ENCODE data around the gene DENND1B. TPM values are rescaled to one million over a fixed set of nuclear protein-coding genes. Genes with fewer than 3 reads are reported as not detected.
A peak's percentile ranks its signal among the peaks of the same experiment; 100 is the strongest.

The DENND1B gene
- total RNA-seq, 1 experiment from 2014 or later, result 12.7 TPM

GRCh38 chr1:197788741-197789739, 13.8 kb upstream of the DENND1B start:
- Histone ChIP-seq H3K27me3 (no peaks in the 10 kb centered on the region), H3K9me3 (no peaks in the 10 kb centered on the region), H3K4me3 (no peak overlapping the region), H3K36me3 (no peaks in the 10 kb centered on the region)
- DNase-seq, result no peak

GRCh38 chr1:197787623-197788536, 12.6 kb upstream of the DENND1B start:
- DNase-seq, result no peak
- Histone ChIP-seq H3K4me3 (no peak overlapping the region), H3K9me3 (no peaks in the 10 kb centered on the region), H3K27me3 (no peaks in the 10 kb centered on the region), H3K36me3 (no peaks in the 10 kb centered on the region)

GRCh38 chr1:197787056-197787455, 11.8 kb upstream of the DENND1B start:
- no peaks in the 10 kb centered on the region for H3K36me3 ChIP-seq
- DNase-seq, result peak; percentile 63
- no peaks in the 10 kb centered on the region for H3K9me3 ChIP-seq
- no peak overlapping the region for H3K4me3 ChIP-seq
- H3K27me3 ChIP-seq, result no peaks in the 10 kb centered on the region

GRCh38 chr1:197786280-197786679, 11.0 kb upstream of the DENND1B start:
- no peak overlapping the region for H3K4me3 ChIP-seq
- H3K36me3 ChIP-seq, result no peaks in the 10 kb centered on the region
- no peak for DNase-seq
- no peaks in the 10 kb centered on the region for H3K27me3 ChIP-seq
- H3K9me3 ChIP-seq, result no peaks in the 10 kb centered on the region

GRCh38 chr1:197783510-197783948, 8.2 kb upstream of the DENND1B start:
- no peaks in the 10 kb centered on the region for H3K36me3 ChIP-seq
- no peak overlapping the region for H3K4me3 ChIP-seq
- H3K9me3 ChIP-seq, result peaks cover 3% of the 10 kb centered on the region; the same call in 1 of the 2 replicates
- H3K27me3 ChIP-seq, result no peaks in the 10 kb centered on the region
- peak; percentile 20 for DNase-seq

GRCh38 chr1:197782722-197783360, 7.6 kb upstream of the DENND1B start:
- no peak for DNase-seq
- no peaks in the 10 kb centered on the region for H3K36me3 ChIP-seq
- no peaks in the 10 kb centered on the region for H3K27me3 ChIP-seq

GRCh38 chr1:197781968-197782721, 6.9 kb upstream of the DENND1B start:
- no peak overlapping the region for H3K4me3 ChIP-seq
- no peaks in the 10 kb centered on the region for H3K27me3 ChIP-seq
- H3K9me3 ChIP-seq, result peaks cover 3% of the 10 kb centered on the region; the same call in 1 of the 2 replicates
- no peaks in the 10 kb centered on the region for H3K36me3 ChIP-seq
- no peak for DNase-seq

More at GRCh38 chr1:197782722-197783360, 7.6 kb upstream of the DENND1B start:
- Histone ChIP-seq H3K4me3 (no peak overlapping the region), H3K9me3 (peaks cover 3% of the 10 kb centered on the region; the same call in 1 of the 2 replicates)

- Histone ChIP-seq H3K4me3 (no peak overlapping the region), H3K9me3 (peaks cover 3% of the 10 kb centered on the region; the same call in 1 of the 2 replicates), H3K27me3 (no peaks in the 10 kb centered on the region), H3K36me3 (no peaks in the 10 kb centered on the region)
- no peak for DNase-seq
Observed at GRCh38 chr1:197779921-197780320, 4.6 kb upstream of the DENND1B start.

- DNase-seq, result no peak
- Histone ChIP-seq H3K36me3 (no peaks in the 10 kb centered on the region), H3K4me3 (no peak overlapping the region), H3K9me3 (peaks cover 3% of the 10 kb centered on the region; the same call in 1 of the 2 replicates), H3K27me3 (no peaks in the 10 kb centered on the region)
Observed at GRCh38 chr1:197778366-197778945, 3.2 kb upstream of the DENND1B start.

GRCh38 chr1:197776351-197777105, 1.2 kb upstream of the DENND1B start:
- Histone ChIP-seq H3K27me3 (no peaks in the 10 kb centered on the region), H3K9me3 (peaks cover 3% of the 10 kb centered on the region; the same call in 1 of the 2 replicates), H3K36me3 (peaks cover 10% of the 10 kb centered on the region), H3K4me3 (no peak overlapping the region)
- peak; percentile 74 for DNase-seq

GRCh38 chr1:197774466-197775281, 606 bp downstream of the DENND1B start:
- H3K9me3 ChIP-seq, result no peaks in the 10 kb centered on the region
- peak; percentile 72 for DNase-seq
- H3K27me3 ChIP-seq, result no peaks in the 10 kb centered on the region
- peak overlapping the region; percentile 65 for H3K4me3 ChIP-seq
- peaks cover 14% of the 10 kb centered on the region for H3K36me3 ChIP-seq

GRCh38 chr1:197773856-197774255, 1.4 kb downstream of the DENND1B start:
- no peaks in the 10 kb centered on the region for H3K27me3 ChIP-seq
- peak overlapping the region; percentile 65 for H3K4me3 ChIP-seq
- no peak for DNase-seq
- peaks cover 14% of the 10 kb centered on the region for H3K36me3 ChIP-seq
- no peaks in the 10 kb centered on the region for H3K9me3 ChIP-seq

- Histone ChIP-seq H3K4me3 (no peak overlapping the region), H3K9me3 (no peaks in the 10 kb centered on the region), H3K36me3 (peaks cover 14% of the 10 kb centered on the region), H3K27me3 (no peaks in the 10 kb centered on the region)
- no peak for DNase-seq
Observed at GRCh38 chr1:197771904-197772556, 3.2 kb downstream of the DENND1B start.

GRCh38 chr1:197771386-197771785, 3.9 kb downstream of the DENND1B start:
- Histone ChIP-seq H3K9me3 (no peaks in the 10 kb centered on the region), H3K27me3 (no peaks in the 10 kb centered on the region)

More at GRCh38 chr1:197771386-197771785, 3.9 kb downstream of the DENND1B start:
- H3K36me3 ChIP-seq, result peaks cover 14% of the 10 kb centered on the region
- no peak overlapping the region for H3K4me3 ChIP-seq
- DNase-seq, result no peak
